Activated CD4-positive, alpha-beta T cell treated with anti-CD3 and anti-CD28 coated beads, Interleukin-2, Interleukin-6, amounts not matched to agents 100 ng/mL and 50 ng/mL, durations not matched to agents 16 hours and 8 hours (primary cell): Measurements from ENCODE around the gene HFE.

ENCODE experiments used
- DNase-seq: peaks from one replicate; pipeline ENCODE4 v3.0.0-alpha.2; 2020

Gene HFE

GRCh38 chr6:26140254-26140966, 53.2 kb downstream of the HFE start:
- no peak for DNase-seq

GRCh38 chr6:26140967-26141294, 53.7 kb downstream of the HFE start:
- no peak for DNase-seq

- DNase-seq: no peak
Observed at GRCh38 chr6:26141378-26141904, 54.2 kb downstream of the HFE start.

- no peak for DNase-seq
Observed at GRCh38 chr6:26142026-26142425, 54.8 kb downstream of the HFE start.
